Progenitor cell of endocrine pancreas (in vitro differentiated cells): Measurements from ENCODE around the gene THADA. TPM values are rescaled to one million over a fixed set of nuclear protein-coding genes. Genes with fewer than 3 reads are reported as not detected.

Experiments used
- DNase-seq: peaks from one replicate; pipeline ENCODE4 v3.0.0; 2021; ENCODE audit warnings: low spot score; ENCODE audit not compliant: unreplicated experiment
- H3K27ac Mint-ChIP-seq: 2 replicates; pipeline ENCODE4 v1.8.0; 2021; ENCODE audit warnings: mild to moderate bottlenecking, moderate library complexity, mixed read lengths
- H3K27me3 Mint-ChIP-seq: 2 replicates; pipeline ENCODE4 v1.8.0; 2021; ENCODE audit warnings: mixed read lengths
- H3K36me3 Mint-ChIP-seq: 2 replicates; pipeline ENCODE4 v1.8.0; 2022; ENCODE audit warnings: mixed read lengths; ENCODE audit not compliant: insufficient read depth
- H3K4me1 Mint-ChIP-seq: 2 replicates; pipeline ENCODE4 v1.8.0; 2021; ENCODE audit warnings: low read depth, mixed read lengths
- H3K4me3 Mint-ChIP-seq: 2 replicates; pipeline ENCODE4 v1.8.0; 2021; ENCODE audit warnings: low read depth, mild to moderate bottlenecking, moderate library complexity, mixed read lengths
- H3K9me3 Mint-ChIP-seq: 2 replicates; pipeline ENCODE4 v1.8.0; 2021; ENCODE audit warnings: low read depth, mixed read lengths
- total RNA-seq: library from RNA; stranded (reverse); gene quantifications from 2 replicates; pipeline ENCODE4 v1.2.1, GENCODE V29; 2021
- TF ChIP-seq, protein P1 (sequence below): fragments of 200-600 bp; sonication (generic); IDR thresholded peaks from one replicate; pipeline ENCODE4 v1.5.0; 2021; ENCODE audit warnings: antibody characterized with exemption, mild to moderate bottlenecking; ENCODE audit not compliant: unreplicated experiment

Gene THADA
- total RNA-seq, 1 donor from 2014 or later, result 39.4 TPM

DNA sequence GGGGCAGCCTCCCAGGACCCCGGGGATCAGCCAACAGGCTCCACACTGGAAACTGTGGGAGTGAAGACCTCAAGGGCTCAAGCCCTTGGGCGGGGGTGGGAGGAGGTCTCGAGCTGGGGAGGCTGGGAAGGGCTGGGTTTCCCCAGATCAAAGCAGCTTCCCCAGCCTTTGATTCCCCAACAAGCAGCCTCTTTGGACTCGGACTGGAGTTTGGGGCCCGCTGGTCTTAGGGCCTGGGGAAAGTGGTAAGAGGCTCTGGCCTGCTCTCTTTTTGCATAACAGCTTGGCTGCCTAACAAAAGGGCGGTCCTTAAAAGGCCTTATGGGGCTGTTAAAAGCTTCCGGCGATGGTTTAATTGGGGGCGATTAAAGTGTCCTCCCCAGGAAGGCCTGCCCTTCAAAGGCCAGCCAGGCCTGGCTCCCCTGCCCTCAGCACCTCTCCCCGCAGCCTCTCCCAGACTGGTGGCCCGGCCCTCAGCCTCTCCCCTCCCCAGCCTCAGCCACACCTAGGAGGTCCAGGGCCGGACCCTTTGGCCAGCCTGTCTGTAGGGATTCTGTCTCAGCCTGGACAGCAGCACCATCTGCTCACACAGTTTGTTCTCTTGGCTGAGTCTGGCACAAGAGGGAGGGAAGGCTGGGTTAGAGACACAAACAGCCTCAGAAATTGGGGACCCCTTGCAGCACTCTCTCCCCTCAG is 409.0 kb downstream of the THADA start:
- Mint-ChIP-seq H3K27ac (no peak overlapping the region), H3K4me1 (peaks cover 26% of the 10 kb centered on the region), H3K36me3 (no peaks in the 10 kb centered on the region), H3K27me3 (no peaks in the 10 kb centered on the region), H3K9me3 (no peaks in the 10 kb centered on the region), H3K4me3 (no peak overlapping the region)
- no peak for DNase-seq
- TF ChIP-seq, protein P1, sequence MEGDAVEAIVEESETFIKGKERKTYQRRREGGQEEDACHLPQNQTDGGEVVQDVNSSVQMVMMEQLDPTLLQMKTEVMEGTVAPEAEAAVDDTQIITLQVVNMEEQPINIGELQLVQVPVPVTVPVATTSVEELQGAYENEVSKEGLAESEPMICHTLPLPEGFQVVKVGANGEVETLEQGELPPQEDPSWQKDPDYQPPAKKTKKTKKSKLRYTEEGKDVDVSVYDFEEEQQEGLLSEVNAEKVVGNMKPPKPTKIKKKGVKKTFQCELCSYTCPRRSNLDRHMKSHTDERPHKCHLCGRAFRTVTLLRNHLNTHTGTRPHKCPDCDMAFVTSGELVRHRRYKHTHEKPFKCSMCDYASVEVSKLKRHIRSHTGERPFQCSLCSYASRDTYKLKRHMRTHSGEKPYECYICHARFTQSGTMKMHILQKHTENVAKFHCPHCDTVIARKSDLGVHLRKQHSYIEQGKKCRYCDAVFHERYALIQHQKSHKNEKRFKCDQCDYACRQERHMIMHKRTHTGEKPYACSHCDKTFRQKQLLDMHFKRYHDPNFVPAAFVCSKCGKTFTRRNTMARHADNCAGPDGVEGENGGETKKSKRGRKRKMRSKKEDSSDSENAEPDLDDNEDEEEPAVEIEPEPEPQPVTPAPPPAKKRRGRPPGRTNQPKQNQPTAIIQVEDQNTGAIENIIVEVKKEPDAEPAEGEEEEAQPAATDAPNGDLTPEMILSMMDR, result no peak

DNA sequence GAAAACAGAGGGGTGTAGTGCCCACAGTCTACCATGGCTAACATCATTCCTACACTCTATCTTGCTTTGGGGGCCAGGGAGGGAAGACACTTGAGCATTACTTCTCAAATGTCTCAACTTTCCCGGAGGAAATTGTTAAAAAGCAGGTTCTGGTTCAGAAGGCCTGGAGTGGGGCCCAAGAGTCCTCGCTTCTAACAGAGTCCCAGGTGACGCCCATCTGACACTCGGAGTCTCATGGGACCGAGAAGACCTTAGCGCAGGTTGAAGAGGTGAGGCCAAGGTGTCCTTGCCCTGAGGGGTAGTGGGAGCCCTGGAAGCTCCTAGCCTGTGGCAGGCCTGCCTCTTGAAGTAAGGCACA is 409.5 kb downstream of the THADA start:
- TF ChIP-seq, protein P1, result no peak
- H3K9me3 Mint-ChIP-seq, result no peaks in the 10 kb centered on the region
- no peak for DNase-seq
- H3K36me3 Mint-ChIP-seq, result no peaks in the 10 kb centered on the region
- H3K4me1 Mint-ChIP-seq, result peaks cover 27% of the 10 kb centered on the region
- H3K27ac Mint-ChIP-seq, result no peak overlapping the region
- no peaks in the 10 kb centered on the region for H3K27me3 Mint-ChIP-seq
- H3K4me3 Mint-ChIP-seq, result no peak overlapping the region

DNA sequence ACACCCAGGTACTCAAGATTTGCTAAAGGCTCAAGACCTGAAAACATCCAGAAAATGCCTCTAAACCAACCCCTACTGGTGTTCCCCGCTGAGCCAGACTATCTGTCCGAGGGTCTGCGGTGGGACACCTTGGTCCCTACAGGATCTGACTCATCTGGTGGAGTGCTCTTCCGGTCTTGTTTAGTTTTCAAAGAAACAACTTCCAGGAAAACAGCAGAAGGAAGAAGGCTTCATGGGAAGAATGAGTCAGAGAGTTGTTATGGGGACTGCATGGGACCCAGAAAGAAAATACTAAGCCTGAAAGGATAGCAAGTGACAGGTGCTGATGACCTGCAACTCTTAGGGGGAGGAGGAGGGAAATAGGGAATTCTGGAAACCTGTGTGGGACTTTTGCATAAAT is 410.7 kb downstream of the THADA start:
- Mint-ChIP-seq H3K27me3 (no peaks in the 10 kb centered on the region), H3K4me1 (peaks cover 33% of the 10 kb centered on the region), H3K4me3 (no peak overlapping the region), H3K27ac (no peak overlapping the region), H3K36me3 (no peaks in the 10 kb centered on the region), H3K9me3 (no peaks in the 10 kb centered on the region)
- DNase-seq, result no peak
- TF ChIP-seq, protein P1, result no peak

DNA sequence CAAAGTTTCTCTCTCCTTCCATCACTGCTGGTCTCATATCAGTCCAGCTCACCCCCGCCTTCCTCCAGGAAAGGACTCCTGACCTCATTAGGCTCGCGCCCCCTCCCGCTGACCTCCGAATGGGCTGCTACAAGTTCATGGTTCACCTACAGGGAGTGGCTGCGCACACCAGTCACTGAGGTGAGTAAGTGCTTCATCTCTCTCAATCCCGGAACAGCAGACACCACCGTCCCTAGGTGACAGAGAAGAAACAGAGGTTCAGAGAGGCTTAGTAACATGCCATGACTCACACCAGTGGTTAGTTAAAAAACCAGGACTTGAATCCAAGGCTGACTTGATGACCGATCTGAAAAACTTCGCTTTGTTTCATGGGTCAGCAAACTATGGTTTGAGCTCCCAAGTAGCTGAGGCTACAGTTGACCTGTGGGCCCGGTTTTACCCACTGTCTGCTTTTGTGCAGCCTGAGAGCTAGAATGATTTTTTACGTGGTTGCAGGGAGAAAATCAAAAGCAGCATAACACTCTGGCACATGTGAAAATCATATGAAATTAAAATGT is 411.4 kb downstream of the THADA start:
- no peak for DNase-seq
- H3K4me3 Mint-ChIP-seq, result no peak overlapping the region
- H3K4me1 Mint-ChIP-seq, result peaks cover 35% of the 10 kb centered on the region
- H3K27ac Mint-ChIP-seq, result peak overlapping the region; percentile 90
- H3K9me3 Mint-ChIP-seq, result no peaks in the 10 kb centered on the region
- no peaks in the 10 kb centered on the region for H3K36me3 Mint-ChIP-seq
- TF ChIP-seq, protein P1, result no peak
- no peaks in the 10 kb centered on the region for H3K27me3 Mint-ChIP-seq

DNA sequence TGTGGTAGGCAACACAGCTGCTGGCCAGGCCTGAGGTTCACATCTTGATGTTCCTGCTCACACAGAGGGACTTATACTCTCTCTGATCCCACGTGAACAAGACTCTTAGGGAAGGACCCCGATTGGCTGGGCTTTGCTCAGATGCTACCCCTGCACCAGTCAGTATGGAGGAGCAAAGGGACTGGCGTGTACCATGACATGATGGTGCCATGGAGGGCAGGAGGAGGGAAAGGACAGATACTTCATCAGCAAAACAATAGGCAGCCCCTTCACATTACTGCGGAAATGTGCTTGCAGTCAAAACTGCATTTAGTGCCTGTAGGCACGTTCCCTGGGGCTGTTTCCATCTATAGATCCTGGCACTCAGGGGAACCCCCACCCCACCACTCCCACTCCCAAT is 412.1 kb downstream of the THADA start:
- Mint-ChIP-seq H3K36me3 (no peaks in the 10 kb centered on the region), H3K4me1 (peaks cover 38% of the 10 kb centered on the region), H3K9me3 (no peaks in the 10 kb centered on the region), H3K4me3 (no peak overlapping the region), H3K27ac (no peak overlapping the region), H3K27me3 (no peaks in the 10 kb centered on the region)
- DNase-seq, result no peak
- TF ChIP-seq, protein P1, result no peak
